H9 (cell line): Measurements from ENCODE around the gene ADSL. TPM values are rescaled to one million over a fixed set of nuclear protein-coding genes. Genes with fewer than 3 reads are reported as not detected.

Source experiments
- DNase-seq: peaks from one replicate; pipeline ENCODE4 v3.0.0-alpha.2; 2017
- H2AFZ ChIP-seq: one replicate; pipeline ENCODE4 v1.6.1; 2013; ENCODE audit warnings: mild to moderate bottlenecking, low read length, control low read depth, moderate library complexity
- H2AK5ac ChIP-seq: 2 replicates; pipeline ENCODE4 v1.6.1; 2013; ENCODE audit warnings: low read length, control low read depth, mixed read lengths; ENCODE audit not compliant: insufficient read length
- H2BK120ac ChIP-seq: one replicate; pipeline ENCODE4 v1.6.1; 2013; ENCODE audit warnings: low read depth, mild to moderate bottlenecking, low read length, control low read depth, inconsistent platforms; ENCODE audit not compliant: poor library complexity, severe bottlenecking
- H2BK12ac ChIP-seq: 2 replicates; pipeline ENCODE4 v1.6.1; 2013; ENCODE audit warnings: low read length, control low read depth, mixed read lengths, low read depth; ENCODE audit not compliant: insufficient read length
- H2BK15ac ChIP-seq: 2 replicates; pipeline ENCODE4 v1.6.1; 2013; ENCODE audit warnings: low read depth, low read length, control low read depth
- H2BK20ac ChIP-seq: one replicate; pipeline ENCODE4 v1.6.1; 2013; ENCODE audit warnings: low read depth, mild to moderate bottlenecking, low read length, control low read depth, inconsistent platforms; ENCODE audit not compliant: poor library complexity, severe bottlenecking
- H2BK5ac ChIP-seq: 2 replicates; pipeline ENCODE4 v1.6.1; 2013; ENCODE audit warnings: low read length, control low read depth, mixed read lengths; ENCODE audit not compliant: insufficient read length
- H3K14ac ChIP-seq: 2 replicates; pipeline ENCODE4 v1.6.1; 2013; ENCODE audit warnings: low read length, control low read depth; ENCODE audit not compliant: insufficient read depth
- H3K18ac ChIP-seq: 2 replicates; pipeline ENCODE4 v1.6.1; 2013; ENCODE audit warnings: low read depth, mild to moderate bottlenecking, mixed read lengths, low read length, control low read depth; ENCODE audit not compliant: insufficient read length
- H3K23ac ChIP-seq: 2 replicates; pipeline ENCODE4 v1.6.1; 2013; ENCODE audit warnings: low read length, control low read depth, mixed read lengths, low read depth; ENCODE audit not compliant: insufficient read length
- H3K23me2 ChIP-seq: 2 replicates; pipeline ENCODE4 v1.6.1; 2013; ENCODE audit warnings: low read depth, mild to moderate bottlenecking, mixed read lengths, low read length, control low read depth; ENCODE audit not compliant: insufficient read length, poor library complexity, severe bottlenecking
- H3K27ac ChIP-seq: 2 replicates; pipeline ENCODE4 v1.5.1; 2013; ENCODE audit warnings: low read length, control low read depth, mixed read lengths, low read depth; ENCODE audit not compliant: insufficient read length
- H3K27me3 ChIP-seq: 2 replicates; pipeline ENCODE4 v1.6.1; 2013; ENCODE audit warnings: low read length, control low read depth, inconsistent platforms; ENCODE audit not compliant: insufficient read depth
- H3K4ac ChIP-seq: 2 replicates; pipeline ENCODE4 v1.6.1; 2013; ENCODE audit warnings: low read depth, mild to moderate bottlenecking, control low read depth, inconsistent platforms, low read length, moderate library complexity
- H3K4me1 ChIP-seq: 2 replicates; pipeline ENCODE4 v1.6.1; 2013; ENCODE audit warnings: low read length, control low read depth, inconsistent platforms; ENCODE audit not compliant: insufficient read depth
- H3K4me2 ChIP-seq: 2 replicates; pipeline ENCODE4 v1.6.1; 2013; ENCODE audit warnings: low read length, control low read depth, mixed read lengths; ENCODE audit not compliant: insufficient read length, insufficient read depth
- H3K56ac ChIP-seq: 2 replicates; pipeline ENCODE4 v1.6.1; 2013; ENCODE audit warnings: low read depth, mild to moderate bottlenecking, mixed read lengths, low read length, control low read depth; ENCODE audit not compliant: insufficient read length
- H3K79me1 ChIP-seq: 2 replicates; pipeline ENCODE4 v1.6.1; 2013; ENCODE audit warnings: low read depth, mild to moderate bottlenecking, moderate library complexity, low read length, control low read depth, inconsistent platforms; ENCODE audit not compliant: insufficient read depth, poor library complexity, severe bottlenecking
- H3K79me2 ChIP-seq: 2 replicates; pipeline ENCODE4 v1.6.1; 2013; ENCODE audit warnings: low read length, control low read depth, inconsistent platforms; ENCODE audit not compliant: insufficient read depth
- H3K9ac ChIP-seq: 2 replicates; pipeline ENCODE4 v1.6.1; 2013; ENCODE audit warnings: low read length, control low read depth, mixed read lengths; ENCODE audit not compliant: insufficient read length; ENCODE audit errors: extremely low read depth
- H3K9me3 ChIP-seq: one replicate; pipeline ENCODE4 v1.6.1; 2013; ENCODE audit warnings: low read depth, low read length, inconsistent platforms; ENCODE audit not compliant: control insufficient read depth
- H3T11ph ChIP-seq: one replicate; pipeline ENCODE4 v1.6.1; 2013; ENCODE audit warnings: mild to moderate bottlenecking, low read length, control low read depth, inconsistent platforms
- H4K20me1 ChIP-seq: one replicate; pipeline ENCODE4 v1.6.1; 2013; ENCODE audit not compliant: control insufficient read depth, insufficient read length, insufficient read depth
- H4K5ac ChIP-seq: 2 replicates; pipeline ENCODE4 v1.6.1; 2013; ENCODE audit warnings: low read depth, mild to moderate bottlenecking, mixed read lengths, low read length, control low read depth; ENCODE audit not compliant: insufficient read length
- H4K8ac ChIP-seq: replicated peaks from 2 replicates; pipeline ENCODE4 v1.6.1; 2013; ENCODE audit warnings: low read length, control low read depth, mixed read lengths, low read depth; ENCODE audit not compliant: insufficient read length
- H4K91ac ChIP-seq: 2 replicates; pipeline ENCODE4 v1.6.1; 2013; ENCODE audit warnings: low read depth, mild to moderate bottlenecking, moderate library complexity, mixed read lengths, low read length, control low read depth; ENCODE audit not compliant: insufficient read length
- H3K27ac Mint-ChIP-seq, 3 experiments: 2 replicates in 2 of 3; 3 replicates in 1 of 3; pipeline ENCODE4 v1.8.0; 2020 to 2021; ENCODE audit warnings: mixed read lengths in 3 of 3, mild to moderate bottlenecking in 1 of 3, moderate library complexity in 1 of 3
- H3K27me3 Mint-ChIP-seq: 2 replicates; pipeline ENCODE4 v1.8.0; 2021; ENCODE audit warnings: low read depth, mild to moderate bottlenecking, moderate library complexity, mixed read lengths
- H3K36me3 Mint-ChIP-seq, 3 experiments: 2 replicates in 2 of 3; 3 replicates in 1 of 3; pipeline ENCODE4 v1.8.0; 2020 to 2021; ENCODE audit warnings: low read depth in 3 of 3, mixed read lengths in 3 of 3; ENCODE audit not compliant: insufficient read depth in 1 of 3
- H3K4me1 Mint-ChIP-seq, 2 experiments: 2 replicates each; pipeline ENCODE4 v1.8.0; 2020; ENCODE audit warnings: mixed read lengths in 2 of 2
- H3K4me3 Mint-ChIP-seq, 2 experiments: 2 replicates in 1 of 2; 3 replicates in 1 of 2; pipeline ENCODE4 v1.8.0; 2020 to 2021; ENCODE audit warnings: mild to moderate bottlenecking in 2 of 2, mixed read lengths in 2 of 2, moderate library complexity in 1 of 2
- H3K9me3 Mint-ChIP-seq, 2 experiments: 2 replicates in 1 of 2; 3 replicates in 1 of 2; pipeline ENCODE4 v1.8.0; 2020; ENCODE audit warnings: mild to moderate bottlenecking in 2 of 2, mixed read lengths in 2 of 2, moderate library complexity in 1 of 2
- WGBS: extraction: QIAGEN DNeasy Blood & Tissue Kit; methylation state at CpG from one replicate; pipeline ENCODE4 v1.1.7; 2013; ENCODE audit warnings: missing lambda C conversion rate, low lambda C conversion rate, mixed read lengths; ENCODE audit not compliant: insufficient read length; ENCODE audit errors: extremely low coverage; 5-methylcytosine and 5-hydroxymethylcytosine counted together
- total RNA-seq: library from RNA; stranded (reverse); gene quantifications from 2 replicates; pipeline ENCODE4 v1.2.1, GENCODE V29; 2021
- TF ChIP-seq, protein P1 (sequence below): fragments of 200-600 bp; sonication (generic); conservative IDR thresholded peaks from 3 replicates; pipeline ENCODE4 v1.8.0; 2021; ENCODE audit warnings: antibody characterized with exemption, mild to moderate bottlenecking

The ADSL gene
- total RNA-seq, 1 experiment from 2014 or later = 175 TPM

DNA sequence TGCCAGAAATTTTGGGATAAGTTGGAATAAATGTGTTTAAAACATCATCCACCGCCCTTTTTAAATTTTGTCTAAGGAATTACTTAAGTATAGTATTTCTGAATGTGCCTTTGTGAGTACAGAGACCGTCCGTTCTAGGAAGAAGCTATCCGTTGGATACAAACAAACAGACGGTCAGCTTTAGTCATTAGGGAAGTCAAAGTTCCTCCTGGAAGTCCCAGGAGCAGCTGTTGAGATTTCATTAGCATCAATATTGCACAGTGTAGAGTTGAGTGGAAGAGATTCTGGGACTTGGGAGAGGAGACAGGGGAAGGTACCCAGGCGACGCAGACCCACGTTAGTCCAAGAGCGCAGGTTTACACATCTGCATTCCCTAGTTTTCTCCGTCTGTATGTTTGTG is 15.7 kb upstream of the ADSL start:
- Mint-ChIP-seq H3K36me3 (peaks cover 0 to 27% (median 8%) of the 10 kb centered on the region in 3 experiments; a peak in 2 of 7 replicates), H3K9me3 (no peaks in the 10 kb centered on the region), H3K27ac (peak overlapping the region in 1 of 3 experiments; percentile 71; a peak in 3 of 7 replicates), H3K4me3 (no peak overlapping the region), H3K4me1 (peaks cover 66 to 78% of the 10 kb centered on the region in 2 experiments), H3K27me3 (no peaks in the 10 kb centered on the region; the same call in none of the 2 replicates)
- TF ChIP-seq, protein P1, sequence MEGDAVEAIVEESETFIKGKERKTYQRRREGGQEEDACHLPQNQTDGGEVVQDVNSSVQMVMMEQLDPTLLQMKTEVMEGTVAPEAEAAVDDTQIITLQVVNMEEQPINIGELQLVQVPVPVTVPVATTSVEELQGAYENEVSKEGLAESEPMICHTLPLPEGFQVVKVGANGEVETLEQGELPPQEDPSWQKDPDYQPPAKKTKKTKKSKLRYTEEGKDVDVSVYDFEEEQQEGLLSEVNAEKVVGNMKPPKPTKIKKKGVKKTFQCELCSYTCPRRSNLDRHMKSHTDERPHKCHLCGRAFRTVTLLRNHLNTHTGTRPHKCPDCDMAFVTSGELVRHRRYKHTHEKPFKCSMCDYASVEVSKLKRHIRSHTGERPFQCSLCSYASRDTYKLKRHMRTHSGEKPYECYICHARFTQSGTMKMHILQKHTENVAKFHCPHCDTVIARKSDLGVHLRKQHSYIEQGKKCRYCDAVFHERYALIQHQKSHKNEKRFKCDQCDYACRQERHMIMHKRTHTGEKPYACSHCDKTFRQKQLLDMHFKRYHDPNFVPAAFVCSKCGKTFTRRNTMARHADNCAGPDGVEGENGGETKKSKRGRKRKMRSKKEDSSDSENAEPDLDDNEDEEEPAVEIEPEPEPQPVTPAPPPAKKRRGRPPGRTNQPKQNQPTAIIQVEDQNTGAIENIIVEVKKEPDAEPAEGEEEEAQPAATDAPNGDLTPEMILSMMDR = no peak
- Histone ChIP-seq H2BK20ac (no peak overlapping the region), H3K9ac (no peak overlapping the region), H3K14ac (no peak overlapping the region), H3T11ph (no peak overlapping the region), H2BK12ac (no peak overlapping the region), H2AFZ (no peak overlapping the region), H3K9me3 (no peaks in the 10 kb centered on the region), H3K56ac (no peak overlapping the region), H2BK5ac (no peak overlapping the region), H2BK120ac (no peak overlapping the region), H4K20me1 (peaks cover 2% of the 10 kb centered on the region), H3K79me2 (no peaks in the 10 kb centered on the region), H3K23ac (no peak overlapping the region), H4K8ac (no peak overlapping the region), H3K18ac (no peak overlapping the region), H3K23me2 (no peaks in the 10 kb centered on the region), H2AK5ac (no peak overlapping the region), H3K79me1 (no peaks in the 10 kb centered on the region), H4K5ac (no peak overlapping the region), H3K27me3 (no peaks in the 10 kb centered on the region), H3K4ac (no peak overlapping the region), H3K4me2 (no peak overlapping the region), H4K91ac (no peak overlapping the region), H3K27ac (no peak overlapping the region), H3K4me1 (peaks cover 12% of the 10 kb centered on the region), H2BK15ac (no peak overlapping the region)
- WGBS = no CpG with 5 or more reads among the region's 10 CpGs
- DNase-seq = no peak
